Measurements from ENCODE around the gene GPR108. TPM values are rescaled to one million over a fixed set of nuclear protein-coding genes. Genes with fewer than 3 reads are reported as not detected.

The GPR108 gene
- total and polyA plus RNA-seq, 2 of the 13 experiments (the other 11 are each of a cell fraction or from before 2014, with no cell fraction given), result 36.4 to 63.0 TPM

DNA sequence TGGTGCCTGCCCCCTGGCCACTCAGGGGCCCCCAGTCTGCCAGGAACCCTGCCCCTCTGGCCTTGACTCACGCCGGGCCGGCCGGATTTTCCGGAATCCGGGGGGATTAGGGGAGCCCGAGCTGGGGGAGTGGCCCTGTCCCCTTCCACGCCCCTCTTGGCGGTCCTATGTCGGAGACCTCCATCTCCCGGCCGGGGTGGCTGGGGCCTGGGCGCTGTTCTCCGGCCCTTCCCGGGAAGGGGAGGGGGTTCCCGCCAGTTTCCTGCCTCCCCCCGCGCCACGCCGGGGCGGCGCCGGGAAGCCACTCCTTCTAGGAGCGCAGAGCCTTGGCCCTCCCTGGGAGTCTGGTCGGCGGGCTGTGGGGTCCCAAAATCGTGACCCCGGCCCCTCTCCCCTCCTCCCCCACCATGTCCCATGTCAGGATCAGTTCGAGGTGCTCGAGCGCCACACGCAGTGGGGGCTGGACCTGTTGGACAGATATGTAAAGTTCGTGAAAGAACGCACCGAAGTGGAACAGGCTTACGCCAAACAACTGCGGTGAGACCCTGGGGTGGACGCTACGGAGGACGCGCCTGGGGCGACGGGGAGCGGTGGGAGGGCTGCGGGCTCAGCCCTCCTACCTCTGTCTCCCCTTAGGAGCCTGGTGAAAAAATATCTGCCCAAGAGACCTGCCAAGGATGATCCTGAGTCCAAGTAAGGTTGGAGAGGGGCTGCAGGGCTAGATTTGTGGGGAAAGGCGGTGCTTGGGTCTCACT is 3.4 kb upstream of the GPR108 start (continued):
- TF ChIP-seq, protein P1, sequence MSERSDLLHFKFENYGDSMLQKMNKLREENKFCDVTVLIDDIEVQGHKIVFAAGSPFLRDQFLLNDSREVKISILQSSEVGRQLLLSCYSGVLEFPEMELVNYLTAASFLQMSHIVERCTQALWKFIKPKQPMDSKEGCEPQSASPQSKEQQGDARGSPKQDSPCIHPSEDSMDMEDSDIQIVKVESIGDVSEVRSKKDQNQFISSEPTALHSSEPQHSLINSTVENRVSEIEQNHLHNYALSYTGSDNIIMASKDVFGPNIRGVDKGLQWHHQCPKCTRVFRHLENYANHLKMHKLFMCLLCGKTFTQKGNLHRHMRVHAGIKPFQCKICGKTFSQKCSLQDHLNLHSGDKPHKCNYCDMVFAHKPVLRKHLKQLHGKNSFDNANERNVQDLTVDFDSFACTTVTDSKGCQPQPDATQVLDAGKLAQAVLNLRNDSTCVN (CRISPR knock-in tag; IDR thresholded peaks at IDR 0.05; ENCODE audit: borderline replicate concordance), result 0 out of 2 replicates have a peak, but pooled peaks have one; percentile 16
- TF ChIP-seq ZNF615 (CRISPR knock-in tag; IDR thresholded peaks at IDR 0.05; ENCODE audit: borderline replicate concordance) (no peak), THAP11 (CRISPR knock-in tag; IDR thresholded peaks at IDR 0.05) (peak; percentile 53; the same call in 1 of the 2 replicates), ZNF556 (CRISPR knock-in tag; IDR thresholded peaks at IDR 0.05; ENCODE audit: borderline replicate concordance) (no peak), CEBPG (CRISPR knock-in tag; IDR thresholded peaks at IDR 0.05) (no peak), ZNF230 (CRISPR knock-in tag; IDR thresholded peaks at IDR 0.05) (no peak), FLYWCH1 (CRISPR knock-in tag; IDR thresholded peaks at IDR 0.05) (no peak), ZNF264 (CRISPR knock-in tag; IDR thresholded peaks at IDR 0.05) (no peak), U2AF2 (IDR thresholded peaks at IDR 0.05; ENCODE audit: low read depth, low read length) (no peak), ZIK1 (CRISPR knock-in tag; IDR thresholded peaks at IDR 0.05; ENCODE audit: borderline replicate concordance, low read depth) (no peak), ZNF713 (CRISPR knock-in tag; IDR thresholded peaks at IDR 0.05) (no peak), SIN3B (IDR thresholded peaks at IDR 0.05; ENCODE audit: low read length) (no peak), SMYD3 (CRISPR knock-in tag; IDR thresholded peaks at IDR 0.05) (0 out of 2 replicates have a peak, but pooled peaks have one; percentile 30), MBNL3 (CRISPR knock-in tag; conservative IDR thresholded peaks at IDR 0.05) (no peak), ZNF678 (CRISPR knock-in tag; IDR thresholded peaks at IDR 0.05) (no peak), ZSCAN21 (CRISPR knock-in tag; IDR thresholded peaks at IDR 0.05; ENCODE audit: borderline replicate concordance) (no peak; the same call in 1 of the 2 replicates)
- TF ChIP-seq, protein P2, sequence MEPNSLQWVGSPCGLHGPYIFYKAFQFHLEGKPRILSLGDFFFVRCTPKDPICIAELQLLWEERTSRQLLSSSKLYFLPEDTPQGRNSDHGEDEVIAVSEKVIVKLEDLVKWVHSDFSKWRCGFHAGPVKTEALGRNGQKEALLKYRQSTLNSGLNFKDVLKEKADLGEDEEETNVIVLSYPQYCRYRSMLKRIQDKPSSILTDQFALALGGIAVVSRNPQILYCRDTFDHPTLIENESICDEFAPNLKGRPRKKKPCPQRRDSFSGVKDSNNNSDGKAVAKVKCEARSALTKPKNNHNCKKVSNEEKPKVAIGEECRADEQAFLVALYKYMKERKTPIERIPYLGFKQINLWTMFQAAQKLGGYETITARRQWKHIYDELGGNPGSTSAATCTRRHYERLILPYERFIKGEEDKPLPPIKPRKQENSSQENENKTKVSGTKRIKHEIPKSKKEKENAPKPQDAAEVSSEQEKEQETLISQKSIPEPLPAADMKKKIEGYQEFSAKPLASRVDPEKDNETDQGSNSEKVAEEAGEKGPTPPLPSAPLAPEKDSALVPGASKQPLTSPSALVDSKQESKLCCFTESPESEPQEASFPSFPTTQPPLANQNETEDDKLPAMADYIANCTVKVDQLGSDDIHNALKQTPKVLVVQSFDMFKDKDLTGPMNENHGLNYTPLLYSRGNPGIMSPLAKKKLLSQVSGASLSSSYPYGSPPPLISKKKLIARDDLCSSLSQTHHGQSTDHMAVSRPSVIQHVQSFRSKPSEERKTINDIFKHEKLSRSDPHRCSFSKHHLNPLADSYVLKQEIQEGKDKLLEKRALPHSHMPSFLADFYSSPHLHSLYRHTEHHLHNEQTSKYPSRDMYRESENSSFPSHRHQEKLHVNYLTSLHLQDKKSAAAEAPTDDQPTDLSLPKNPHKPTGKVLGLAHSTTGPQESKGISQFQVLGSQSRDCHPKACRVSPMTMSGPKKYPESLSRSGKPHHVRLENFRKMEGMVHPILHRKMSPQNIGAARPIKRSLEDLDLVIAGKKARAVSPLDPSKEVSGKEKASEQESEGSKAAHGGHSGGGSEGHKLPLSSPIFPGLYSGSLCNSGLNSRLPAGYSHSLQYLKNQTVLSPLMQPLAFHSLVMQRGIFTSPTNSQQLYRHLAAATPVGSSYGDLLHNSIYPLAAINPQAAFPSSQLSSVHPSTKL (CRISPR knock-in tag; IDR thresholded peaks at IDR 0.05), result peak; percentile 26; the same call in 1 of the 2 replicates
- TF ChIP-seq, protein P3, sequence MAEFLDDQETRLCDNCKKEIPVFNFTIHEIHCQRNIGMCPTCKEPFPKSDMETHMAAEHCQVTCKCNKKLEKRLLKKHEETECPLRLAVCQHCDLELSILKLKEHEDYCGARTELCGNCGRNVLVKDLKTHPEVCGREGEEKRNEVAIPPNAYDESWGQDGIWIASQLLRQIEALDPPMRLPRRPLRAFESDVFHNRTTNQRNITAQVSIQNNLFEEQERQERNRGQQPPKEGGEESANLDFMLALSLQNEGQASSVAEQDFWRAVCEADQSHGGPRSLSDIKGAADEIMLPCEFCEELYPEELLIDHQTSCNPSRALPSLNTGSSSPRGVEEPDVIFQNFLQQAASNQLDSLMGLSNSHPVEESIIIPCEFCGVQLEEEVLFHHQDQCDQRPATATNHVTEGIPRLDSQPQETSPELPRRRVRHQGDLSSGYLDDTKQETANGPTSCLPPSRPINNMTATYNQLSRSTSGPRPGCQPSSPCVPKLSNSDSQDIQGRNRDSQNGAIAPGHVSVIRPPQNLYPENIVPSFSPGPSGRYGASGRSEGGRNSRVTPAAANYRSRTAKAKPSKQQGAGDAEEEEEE (CRISPR knock-in tag; IDR thresholded peaks at IDR 0.05; ENCODE audit: borderline replicate concordance), result no peak
- TF ChIP-seq, protein P4, sequence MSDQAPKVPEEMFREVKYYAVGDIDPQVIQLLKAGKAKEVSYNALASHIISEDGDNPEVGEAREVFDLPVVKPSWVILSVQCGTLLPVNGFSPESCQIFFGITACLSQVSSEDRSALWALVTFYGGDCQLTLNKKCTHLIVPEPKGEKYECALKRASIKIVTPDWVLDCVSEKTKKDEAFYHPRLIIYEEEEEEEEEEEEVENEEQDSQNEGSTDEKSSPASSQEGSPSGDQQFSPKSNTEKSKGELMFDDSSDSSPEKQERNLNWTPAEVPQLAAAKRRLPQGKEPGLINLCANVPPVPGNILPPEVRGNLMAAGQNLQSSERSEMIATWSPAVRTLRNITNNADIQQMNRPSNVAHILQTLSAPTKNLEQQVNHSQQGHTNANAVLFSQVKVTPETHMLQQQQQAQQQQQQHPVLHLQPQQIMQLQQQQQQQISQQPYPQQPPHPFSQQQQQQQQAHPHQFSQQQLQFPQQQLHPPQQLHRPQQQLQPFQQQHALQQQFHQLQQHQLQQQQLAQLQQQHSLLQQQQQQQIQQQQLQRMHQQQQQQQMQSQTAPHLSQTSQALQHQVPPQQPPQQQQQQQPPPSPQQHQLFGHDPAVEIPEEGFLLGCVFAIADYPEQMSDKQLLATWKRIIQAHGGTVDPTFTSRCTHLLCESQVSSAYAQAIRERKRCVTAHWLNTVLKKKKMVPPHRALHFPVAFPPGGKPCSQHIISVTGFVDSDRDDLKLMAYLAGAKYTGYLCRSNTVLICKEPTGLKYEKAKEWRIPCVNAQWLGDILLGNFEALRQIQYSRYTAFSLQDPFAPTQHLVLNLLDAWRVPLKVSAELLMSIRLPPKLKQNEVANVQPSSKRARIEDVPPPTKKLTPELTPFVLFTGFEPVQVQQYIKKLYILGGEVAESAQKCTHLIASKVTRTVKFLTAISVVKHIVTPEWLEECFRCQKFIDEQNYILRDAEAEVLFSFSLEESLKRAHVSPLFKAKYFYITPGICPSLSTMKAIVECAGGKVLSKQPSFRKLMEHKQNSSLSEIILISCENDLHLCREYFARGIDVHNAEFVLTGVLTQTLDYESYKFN (CRISPR knock-in tag; conservative IDR thresholded peaks at IDR 0.05), result peak; percentile 51; the same call in 1 of the 2 replicates
